H1 (cell line): Measurements from ENCODE around the gene CT47A1. TPM values are rescaled to one million over a fixed set of nuclear protein-coding genes. Genes with fewer than 3 reads are reported as not detected.
"Not testable (repeated sequence)": the region's sequence is repeated elsewhere in the genome, so short reads cannot be mapped to it uniquely, and the experiment has no call there.

ENCODE experiments used
- CTCF ChIA-PET: fragments of 300-600 bp; sonication (Branson Sonifier 250); formaldehyde crosslinking; loops from one replicate; lab custom pipeline; 2021; ENCODE audit not compliant: partially characterized antibody; lab: Charles Lee
- POLR2A ChIA-PET: fragments of 300-600 bp; sonication (Branson Sonifier 250); formaldehyde crosslinking; loops from one replicate; lab custom pipeline; 2021; ENCODE audit warnings: inconsistent platforms; ENCODE audit not compliant: partially characterized antibody; lab: Charles Lee
- DNase-seq, 2 experiments: peaks; one replicate each; pipeline versions ENCODE4 v3.0.0 to v3.0.0-alpha.2; 2010 to 2022; ENCODE audit warnings: low spot score in 2 of 2, low read depth in 1 of 2, mixed read lengths in 1 of 2
- FAIRE-seq: peaks from 2 replicates; lab custom pipeline; 2011; peaks lifted over from hg19 to GRCh38; lab: Jason Lieb, UNC
- H2AFZ ChIP-seq: 2 replicates; pipeline ENCODE4 v1.8.1; 2012; ENCODE audit warnings: low read length, inconsistent platforms
- H2AK5ac ChIP-seq: 2 replicates; pipeline ENCODE4 v1.6.1; 2013; ENCODE audit warnings: low read depth, low read length
- H2BK120ac ChIP-seq: replicated peaks from 2 replicates; pipeline ENCODE3; 2013; ENCODE audit warnings: low read depth, low read length, inconsistent platforms
- H2BK12ac ChIP-seq: 2 replicates; pipeline ENCODE4 v1.6.1; 2013; ENCODE audit warnings: low read depth, low read length
- H2BK15ac ChIP-seq: 2 replicates; pipeline ENCODE4 v1.6.1; 2013; ENCODE audit warnings: low read length
- H2BK20ac ChIP-seq: 2 replicates; pipeline ENCODE4 v1.6.1; 2013; ENCODE audit warnings: low read length
- H2BK5ac ChIP-seq: 2 replicates; pipeline ENCODE4 v1.6.1; 2013; ENCODE audit warnings: low read depth, low read length
- H3K14ac ChIP-seq: 2 replicates; pipeline ENCODE4 v1.6.1; 2013; ENCODE audit warnings: inconsistent platforms; ENCODE audit not compliant: insufficient read length
- H3K18ac ChIP-seq: 2 replicates; pipeline ENCODE4 v1.6.1; 2013; ENCODE audit warnings: low read length; ENCODE audit errors: extremely low read depth
- H3K23ac ChIP-seq: 2 replicates; pipeline ENCODE4 v1.6.1; 2013; ENCODE audit warnings: inconsistent platforms; ENCODE audit not compliant: insufficient read length
- H3K23me2 ChIP-seq: 2 replicates; pipeline ENCODE4 v1.6.1; 2013; ENCODE audit warnings: low read depth, low read length
- H3K27ac ChIP-seq: 2 replicates; pipeline ENCODE4 v1.6.1; 2011; ENCODE audit warnings: low read depth, low read length, inconsistent platforms
- H3K27me3 ChIP-seq, 4 experiments: replicated peaks in 1 of 4; 1 replicate in 1 of 4; 2 replicates in 3 of 4; pipeline versions ENCODE4 v1.6.1 to v1.8.1; 2011 to 2013; ENCODE audit warnings: low read length in 3 of 4, mild to moderate bottlenecking in 3 of 4, inconsistent platforms in 2 of 4, mixed read lengths in 2 of 4, moderate library complexity in 1 of 4; ENCODE audit not compliant: control insufficient read depth in 3 of 4, insufficient read depth in 3 of 4; ENCODE audit errors: extremely low read depth in 1 of 4
- H3K36me3 ChIP-seq, 4 experiments: 2 replicates each; pipeline versions ENCODE4 v1.6.1 to v1.8.1; 2011 to 2013; ENCODE audit warnings: mild to moderate bottlenecking in 4 of 4, low read length in 3 of 4, moderate library complexity in 2 of 4, control low read depth in 1 of 4, inconsistent platforms in 1 of 4; ENCODE audit not compliant: insufficient read depth in 4 of 4, control insufficient read depth in 2 of 4
- H3K4ac ChIP-seq: replicated peaks from 2 replicates; pipeline ENCODE3; 2013; ENCODE audit warnings: low read length, low read depth, mixed read lengths, inconsistent platforms; ENCODE audit not compliant: insufficient read length
- H3K4me1 ChIP-seq, 4 experiments: replicated peaks in 1 of 4; 1 replicate in 1 of 4; 2 replicates in 3 of 4; pipeline versions ENCODE4 v1.6.1 to v1.8.1; 2011 to 2013; ENCODE audit warnings: low read length in 3 of 4, inconsistent platforms in 2 of 4, mixed read lengths in 1 of 4; ENCODE audit not compliant: insufficient read depth in 4 of 4, control insufficient read depth in 3 of 4
- H3K4me2 ChIP-seq, 2 experiments: 2 replicates each; pipeline versions ENCODE4 v1.6.1 to v1.8.1; 2011 to 2013; ENCODE audit warnings: low read depth in 2 of 2, low read length in 2 of 2, control low read depth in 1 of 2, inconsistent platforms in 1 of 2, mild to moderate bottlenecking in 1 of 2; ENCODE audit not compliant: insufficient read depth in 1 of 2
- H3K4me3 ChIP-seq, 4 experiments: fragments of 200-600, 300-600 bp in 1 of 4; sonication (generic), shearing (Covaris generic), sonication (Bioruptor Twin) in 1 of 4; 2 replicates each; pipeline versions ENCODE4 v1.5.1 to v1.8.1; 2011 to 2016; ENCODE audit warnings: low read length in 4 of 4, low read depth in 3 of 4, control low read depth in 2 of 4, inconsistent platforms in 2 of 4, mild to moderate bottlenecking in 2 of 4, mixed read lengths in 1 of 4, moderate library complexity in 1 of 4; ENCODE audit not compliant: insufficient read depth in 2 of 4; ENCODE audit errors: extremely low read depth in 1 of 4
- H3K56ac ChIP-seq: replicated peaks from 2 replicates; pipeline ENCODE3; 2013; ENCODE audit warnings: low read depth, mild to moderate bottlenecking, mixed read lengths, low read length, inconsistent platforms; ENCODE audit not compliant: insufficient read length
- H3K79me1 ChIP-seq: 2 replicates; pipeline ENCODE4 v1.6.1; 2013; ENCODE audit warnings: low read depth, low read length, control low read depth
- H3K79me2 ChIP-seq, 2 experiments: 2 replicates each; pipeline versions ENCODE4 v1.6.1 to v1.8.1; 2012 to 2013; ENCODE audit warnings: low read length in 2 of 2, mild to moderate bottlenecking in 2 of 2, inconsistent platforms in 1 of 2; ENCODE audit not compliant: insufficient read depth in 2 of 2, control insufficient read depth in 1 of 2
- H3K9ac ChIP-seq, 4 experiments: replicated peaks in 1 of 4; 1 replicate in 1 of 4; 2 replicates in 3 of 4; pipeline versions ENCODE4 v1.6.1 to v1.8.1; 2011 to 2013; ENCODE audit warnings: low read depth in 3 of 4, low read length in 3 of 4, control low read depth in 2 of 4, mild to moderate bottlenecking in 2 of 4, moderate library complexity in 2 of 4, inconsistent platforms in 1 of 4; ENCODE audit errors: extremely low read depth in 1 of 4
- H3K9me3 ChIP-seq, 2 experiments: 2 replicates each; pipeline versions ENCODE4 v1.6.1 to v1.8.1; 2012 to 2013; ENCODE audit warnings: mild to moderate bottlenecking in 2 of 2, moderate library complexity in 2 of 2, control low read depth in 1 of 2, inconsistent platforms in 1 of 2, low read depth in 1 of 2, low read length in 1 of 2, mixed read lengths in 1 of 2; ENCODE audit not compliant: insufficient read depth in 2 of 2
- H4K20me1 ChIP-seq, 2 experiments: replicated peaks in 1 of 2; 2 replicates each; pipeline versions ENCODE3 to v1.8.1; 2011 to 2013; ENCODE audit warnings: inconsistent platforms in 2 of 2, low read length in 2 of 2, mild to moderate bottlenecking in 1 of 2; ENCODE audit not compliant: insufficient read depth in 2 of 2, control insufficient read depth in 1 of 2
- H4K5ac ChIP-seq: 2 replicates; pipeline ENCODE4 v1.6.1; 2013; ENCODE audit warnings: low read length, low read depth, mixed read lengths, inconsistent platforms; ENCODE audit not compliant: insufficient read length
- H4K8ac ChIP-seq: 2 replicates; pipeline ENCODE4 v1.8.0; 2013; ENCODE audit warnings: mild to moderate bottlenecking, moderate library complexity, low read length, inconsistent platforms; ENCODE audit not compliant: insufficient read depth; ENCODE audit errors: extremely low read depth
- H4K91ac ChIP-seq: replicated peaks from 2 replicates; pipeline ENCODE3; 2013; ENCODE audit warnings: low read length, mixed read lengths, inconsistent platforms; ENCODE audit not compliant: insufficient read length
- WGBS, 2 experiments: shearing (Covaris generic) in 1 of 2; methylation state at CpG; one replicate each; pipeline versions ENCODE4 v1.1.6 to v1.1.7; 2013 to 2015; ENCODE audit warnings: low lambda C conversion rate in 2 of 2, mixed read lengths in 2 of 2, inconsistent platforms in 1 of 2, low coverage in 1 of 2, missing lambda C conversion rate in 1 of 2; ENCODE audit not compliant: insufficient replicate concordance in 2 of 2, insufficient coverage in 1 of 2, insufficient read length in 1 of 2; ENCODE audit errors: extremely low coverage in 1 of 2, missing lambda C conversion rate in 1 of 2; 5-methylcytosine and 5-hydroxymethylcytosine counted together
- polyA plus RNA-seq, 7 experiments: library from polyadenylated mRNA; depleted of rRNA in 3 of 7; stranded (reverse) in 5 of 7; unstranded in 2 of 7; fragments of >200 nt in 5 of 7; fragments of 200-250 nt in 2 of 7; gene quantifications; 1 replicate in 5 of 7; 2 replicates in 1 of 7; 4 replicates in 1 of 7; pipeline versions ENCODE4 v1.2.1 to v1.2.3, GENCODE V29; 2011 to 2013; ENCODE audit warnings: missing spikeins in 2 of 7, mixed read lengths in 2 of 7
- small RNA-seq: library from polyadenylated mRNA; stranded (forward); fragments of <200 nt; extraction: miRNeasy Mini kit (QIAGEN cat#:217004); gene quantifications from one replicate; pipeline ENCODE3, GENCODE V24; 2013; ENCODE audit not compliant: insufficient read depth
- total RNA-seq: library from RNA; stranded (reverse); fragmentation: NEBNext Ultra II Directional; extraction: Animal tissue kit (Norgen Biotek cat#: 25700); gene quantifications from 2 replicates; pipeline ENCODE4 v1.2.1, GENCODE V29; 2021

The CT47A1 gene
- total and polyA plus RNA-seq, 2 of the 8 experiments (the other 6 are each of a cell fraction or from before 2014, with no cell fraction given): not detected

- H3K9ac ChIP-seq, H3K18ac ChIP-seq: not testable (repeated sequence)
Measured at GRCh38 chrX:120956500-120956899, 29.1 kb downstream of the CT47A1 start, which contains the start of gene CT47A7. Gene CT47A7, minus strand, starts transcription at chrX:120956600. Its CDS starts 255 bp downstream, at chrX:120956345.

More at GRCh38 chrX:120956500-120956899, 29.1 kb downstream of the CT47A1 start, which contains the start of gene CT47A7:
- H3K56ac ChIP-seq, H3K79me1 ChIP-seq, H3K23ac ChIP-seq, FAIRE-seq, H2AK5ac ChIP-seq, H3K27me3 ChIP-seq, H3K27ac ChIP-seq, H2BK15ac ChIP-seq, H2BK5ac ChIP-seq, H3K23me2 ChIP-seq, DNase-seq, H3K4ac ChIP-seq, H4K8ac ChIP-seq, H2BK12ac ChIP-seq, H2BK120ac ChIP-seq, H3K9me3 ChIP-seq, H3K4me2 ChIP-seq, H4K5ac ChIP-seq, H3K4me1 ChIP-seq, CTCF ChIA-PET, POLR2A ChIA-PET, H4K91ac ChIP-seq, H4K20me1 ChIP-seq, H2BK20ac ChIP-seq, H3K4me3 ChIP-seq, H3K14ac ChIP-seq, H3K36me3 ChIP-seq, H3K79me2 ChIP-seq, H2AFZ ChIP-seq: not testable (repeated sequence)
- WGBS, 2 experiments: no CpG with 5 or more reads among the region's 7 CpGs

Small RNA genes lying within 50 kb of the gene (small RNA-seq; reads per million reads assigned to genes)
- gene AL670379.1 (not detected), gene AL670379.10 (not detected), gene AL670379.11 (not detected), gene AL670379.12 (not detected), gene AL670379.2 (not detected), gene AL670379.3 (not detected), gene AL670379.4 (not detected), gene AL670379.5 (not detected), gene AL670379.6 (not detected), gene AL670379.7 (not detected), gene AL670379.8 (not detected), gene AL670379.9 (not detected)

Other genes starting within 250 kb of the CT47A1 start
- not detected in 2 replicates for gene CT47B1, start 109.9 kb downstream of the CT47A1 start, total RNA-seq
- gene CT47B1, start 109.9 kb downstream of the CT47A1 start, polyA plus RNA-seq (2011; rRNA removed): not detected in 2 replicates
- gene CT47A11, start 48.6 kb downstream of the CT47A1 start, total RNA-seq: not detected in 2 replicates
- not detected in 2 replicates for gene CT47A11, start 48.6 kb downstream of the CT47A1 start, polyA plus RNA-seq (2011; rRNA removed)
- gene CT47A10, start 43.7 kb downstream of the CT47A1 start, total RNA-seq: not detected in 2 replicates
- gene CT47A10, start 43.7 kb downstream of the CT47A1 start, polyA plus RNA-seq (2011; rRNA removed): not detected in 2 replicates
- gene CT47A9, start 38.9 kb downstream of the CT47A1 start, total RNA-seq: not detected in 2 replicates
- not detected in 2 replicates for gene CT47A9, start 38.9 kb downstream of the CT47A1 start, polyA plus RNA-seq (2011; rRNA removed)
- gene CT47A8, start 34.0 kb downstream of the CT47A1 start, total RNA-seq: not detected in 2 replicates
- not detected in 2 replicates for gene CT47A8, start 34.0 kb downstream of the CT47A1 start, polyA plus RNA-seq (2011; rRNA removed)
- gene CT47A7, start 29.2 kb downstream of the CT47A1 start, total RNA-seq: not detected in 2 replicates
- gene CT47A7, start 29.2 kb downstream of the CT47A1 start, polyA plus RNA-seq (2011; rRNA removed): not detected in 2 replicates
- gene CT47A6, start 24.3 kb downstream of the CT47A1 start, total RNA-seq: not detected in 2 replicates
- not detected in 2 replicates for gene CT47A6, start 24.3 kb downstream of the CT47A1 start, polyA plus RNA-seq (2011; rRNA removed)
- gene CT47A5, start 19.4 kb downstream of the CT47A1 start, total RNA-seq: not detected in 2 replicates
- gene CT47A5, start 19.4 kb downstream of the CT47A1 start, polyA plus RNA-seq (2011; rRNA removed): not detected in 2 replicates
- gene CT47A4, start 14.6 kb downstream of the CT47A1 start, total RNA-seq: not detected in 2 replicates
- gene CT47A4, start 14.6 kb downstream of the CT47A1 start, polyA plus RNA-seq (2011; rRNA removed): not detected in 2 replicates
- not detected in 2 replicates for gene CT47A3, start 9.7 kb downstream of the CT47A1 start, total RNA-seq
- gene CT47A3, start 9.7 kb downstream of the CT47A1 start, polyA plus RNA-seq (2011; rRNA removed): not detected in 2 replicates
- gene CT47A2, start 4.8 kb downstream of the CT47A1 start, total RNA-seq: not detected in 2 replicates
- not detected in 2 replicates for gene CT47A2, start 4.8 kb downstream of the CT47A1 start, polyA plus RNA-seq (2011; rRNA removed)
- gene GLUD2, start 61.9 kb upstream of the CT47A1 start, total RNA-seq: 0.26 and 0.42 TPM in 2 replicates
- gene GLUD2, start 61.9 kb upstream of the CT47A1 start, polyA plus RNA-seq (2011; rRNA removed): 0.08 and 0.14 TPM in 2 replicates